CD4-positive, alpha-beta T cell treated with Interleukin-6 at 100 ng/mL for 8 hours (primary cell): ENCODE measurements around the gene MBD3L3.
"Not testable (repeated sequence)": the region's sequence is repeated elsewhere in the genome, so short reads cannot be mapped to it uniquely, and the experiment has no call there.

Experiments
- DNase-seq: peaks from one replicate; pipeline ENCODE4 v3.0.0-alpha.2; 2020; ENCODE audit warnings: mixed read lengths, low spot score

The MBD3L3 gene

DNA sequence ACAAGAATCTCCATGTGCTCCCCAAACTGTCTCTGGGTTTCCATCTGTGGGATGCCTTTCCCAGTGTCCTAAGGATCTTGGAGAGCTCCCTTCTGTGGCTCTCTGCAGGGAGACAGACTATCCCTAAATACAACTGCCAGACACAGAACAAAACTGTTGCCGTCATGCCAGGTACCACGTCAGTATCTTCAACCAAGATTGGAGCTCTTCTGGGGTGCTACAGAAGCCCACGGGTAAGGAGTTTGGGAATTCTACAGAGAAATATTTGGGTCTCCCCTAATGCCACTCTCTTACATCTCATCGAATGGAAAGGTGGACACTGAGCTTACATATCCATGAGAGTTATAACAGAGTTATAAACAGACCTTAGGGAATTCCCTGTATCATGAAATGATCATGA is 4.9 kb upstream of the MBD3L3 start:
- no peak for DNase-seq

DNA sequence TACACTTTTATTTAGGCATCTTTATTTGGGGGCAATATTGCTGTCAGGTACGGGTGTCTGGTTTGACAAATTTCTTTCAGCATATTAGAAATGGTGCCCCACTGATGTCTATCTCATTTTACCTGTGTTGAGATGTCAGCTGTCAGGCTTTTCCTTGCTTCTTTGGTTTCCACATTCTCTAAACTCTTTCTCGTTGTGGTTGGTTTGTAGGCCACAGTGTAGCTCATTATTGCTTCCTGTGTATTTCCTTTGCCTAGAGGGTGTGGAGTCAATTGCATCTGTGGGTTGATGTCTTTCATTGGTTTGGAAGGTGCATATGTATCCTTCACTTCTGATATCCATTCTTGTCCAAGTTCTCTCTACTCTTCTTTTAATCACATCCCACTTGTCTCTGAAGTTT is 1.5 kb upstream of the MBD3L3 start:
- not testable (repeated sequence) for DNase-seq

DNA sequence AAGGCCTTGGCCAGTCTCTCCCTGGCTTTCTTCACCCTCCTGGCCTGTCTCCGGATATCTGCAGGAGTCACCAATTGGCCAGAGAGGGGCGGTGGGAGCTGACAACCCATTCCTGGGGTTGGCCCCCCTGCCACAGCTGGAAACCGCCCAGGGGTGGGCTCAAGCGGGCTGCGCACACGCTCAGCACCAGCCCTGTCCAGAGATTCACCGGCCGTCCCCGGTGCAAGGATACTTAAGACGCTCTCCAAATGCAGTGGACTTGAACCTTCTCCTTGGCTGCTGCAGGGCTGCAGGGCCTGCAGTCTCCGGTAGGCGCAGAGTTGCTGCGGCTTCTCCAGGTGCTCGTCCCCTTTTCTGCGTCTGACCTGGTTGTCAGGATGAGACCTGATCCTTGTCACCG is 2.1 kb downstream of the MBD3L3 start:
- DNase-seq = not testable (repeated sequence)

DNA sequence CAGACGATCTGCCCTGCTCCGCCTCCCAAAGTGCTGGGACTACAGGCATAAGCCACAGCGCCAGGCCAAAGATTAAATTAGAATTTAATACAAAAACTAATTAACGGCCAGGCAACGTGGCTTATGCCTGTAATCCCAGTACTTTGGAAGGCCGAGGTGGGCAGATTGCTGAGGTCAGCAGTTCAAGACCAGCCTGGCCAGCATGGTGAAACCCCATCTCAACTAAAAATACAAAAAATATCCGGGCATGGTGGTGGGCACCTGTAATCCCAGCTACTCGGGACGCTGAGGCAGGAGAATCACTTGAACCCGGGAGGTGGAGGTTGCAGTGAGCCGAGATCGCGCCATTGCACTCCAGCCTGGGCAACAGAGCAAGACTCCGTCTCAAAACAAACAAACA is 2.8 kb downstream of the MBD3L3 start:
- not testable (repeated sequence) for DNase-seq

DNA sequence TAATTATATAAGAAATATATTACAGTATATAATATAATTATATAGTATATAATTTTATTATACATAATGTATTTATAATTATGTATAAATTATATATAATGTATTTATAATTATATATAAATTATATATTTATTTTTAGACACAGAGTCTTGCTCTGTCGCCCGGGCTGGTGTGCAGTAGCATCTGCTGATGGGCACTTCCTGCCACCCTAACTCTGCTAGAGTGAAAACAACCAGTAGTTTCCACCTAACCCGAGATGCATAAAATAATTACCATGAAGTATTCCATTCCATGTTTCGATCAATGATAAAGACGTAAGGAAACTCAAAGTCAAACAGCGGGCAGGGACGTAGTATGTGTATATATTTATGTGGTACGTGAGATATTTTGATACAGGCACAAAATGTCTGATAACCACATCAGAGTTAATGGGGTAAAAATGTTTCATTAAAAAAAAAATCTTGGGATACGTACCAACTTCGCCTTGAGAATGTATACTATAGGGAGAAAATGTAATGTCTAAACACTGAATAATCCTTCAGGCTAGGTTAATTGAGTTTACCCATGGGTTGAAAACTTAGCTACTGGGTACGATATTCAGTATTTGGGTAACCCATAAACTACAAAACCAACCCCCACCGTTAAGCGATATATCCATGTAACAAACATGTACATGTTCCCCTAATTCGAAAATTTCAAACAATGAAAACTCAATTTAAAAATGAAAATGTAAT is 3.7 kb downstream of the MBD3L3 start:
- DNase-seq = not testable (repeated sequence)

DNA sequence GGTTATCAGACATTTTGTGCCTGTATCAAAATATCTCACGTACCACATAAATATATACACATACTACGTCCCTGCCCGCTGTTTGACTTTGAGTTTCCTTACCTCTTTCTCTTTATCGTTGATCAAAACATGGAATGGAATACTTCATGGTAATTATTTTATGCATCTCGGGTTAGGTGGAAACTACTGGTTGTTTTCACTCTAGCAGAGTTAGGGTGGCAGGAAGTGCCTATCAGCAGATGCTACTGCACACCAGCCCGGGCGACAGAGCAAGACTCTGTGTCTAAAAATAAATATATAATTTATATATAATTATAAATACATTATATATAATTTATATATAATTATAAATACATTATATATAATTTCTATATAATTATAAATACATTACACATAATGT is 5.6 kb downstream of the MBD3L3 start:
- DNase-seq = not testable (repeated sequence)

DNA sequence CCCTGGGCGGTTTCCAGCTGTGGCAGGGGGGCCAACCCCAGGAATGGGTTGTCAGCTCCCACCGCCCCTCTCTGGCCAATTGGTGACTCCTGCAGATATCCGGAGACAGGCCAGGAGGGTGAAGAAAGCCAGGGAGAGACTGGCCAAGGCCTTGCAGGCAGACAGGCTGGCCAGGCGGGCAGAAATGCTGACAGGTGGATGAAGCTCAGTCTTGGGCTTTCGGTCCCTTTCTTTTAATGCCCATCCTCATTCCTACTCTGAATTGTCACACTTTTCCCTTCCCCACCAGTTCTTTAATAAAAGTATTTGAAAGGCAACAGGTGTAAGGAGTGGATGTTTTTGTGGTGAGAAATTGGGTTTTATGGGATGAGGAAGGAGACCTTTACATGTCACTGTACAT is 7.1 kb downstream of the MBD3L3 start:
- not testable (repeated sequence) for DNase-seq

DNA sequence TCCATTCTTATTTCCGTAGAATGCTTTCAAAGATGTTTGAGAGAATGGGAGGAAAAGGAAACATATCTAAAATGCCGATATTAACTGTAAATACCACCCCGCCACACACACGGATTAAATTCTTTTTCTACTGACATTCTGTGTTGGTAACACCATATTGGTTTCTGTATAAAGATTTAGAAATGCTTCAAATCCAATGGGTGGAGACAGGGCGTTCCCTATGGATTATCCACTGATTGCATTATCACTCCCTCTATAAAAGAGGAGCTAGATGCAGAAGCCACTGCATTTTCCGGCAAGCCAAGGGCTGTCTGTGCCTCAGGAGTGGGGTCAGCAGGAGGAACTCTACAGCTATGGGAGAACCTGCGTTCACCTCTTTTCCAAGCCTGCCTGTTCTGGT is 9.5 kb downstream of the MBD3L3 start, which contains the start of gene MBD3L2:
TSS of gene MBD3L2 (plus strand) at position 301 of the 400 bp plus-strand sequence. CDS start at position 354, 53 bp downstream.
- DNase-seq = not testable (repeated sequence)

DNA sequence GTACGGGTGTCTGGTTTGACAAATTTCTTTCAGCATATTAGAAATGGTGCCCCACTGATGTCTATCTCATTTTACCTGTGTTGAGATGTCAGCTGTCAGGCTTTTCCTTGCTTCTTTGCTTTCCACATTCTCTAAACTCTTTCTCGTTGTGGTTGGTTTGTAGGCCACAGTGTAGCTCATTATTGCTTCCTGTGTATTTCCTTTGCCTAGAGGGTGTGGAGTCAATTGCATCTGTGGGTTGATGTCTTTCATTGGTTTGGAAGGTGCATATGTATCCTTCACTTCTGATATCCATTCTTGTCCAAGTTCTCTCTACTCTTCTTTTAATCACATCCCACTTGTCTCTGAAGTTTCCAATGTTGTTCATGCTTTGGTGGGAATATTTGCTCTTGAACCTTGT is 16.9 kb downstream of the MBD3L3 start:
- DNase-seq = not testable (repeated sequence)

DNA sequence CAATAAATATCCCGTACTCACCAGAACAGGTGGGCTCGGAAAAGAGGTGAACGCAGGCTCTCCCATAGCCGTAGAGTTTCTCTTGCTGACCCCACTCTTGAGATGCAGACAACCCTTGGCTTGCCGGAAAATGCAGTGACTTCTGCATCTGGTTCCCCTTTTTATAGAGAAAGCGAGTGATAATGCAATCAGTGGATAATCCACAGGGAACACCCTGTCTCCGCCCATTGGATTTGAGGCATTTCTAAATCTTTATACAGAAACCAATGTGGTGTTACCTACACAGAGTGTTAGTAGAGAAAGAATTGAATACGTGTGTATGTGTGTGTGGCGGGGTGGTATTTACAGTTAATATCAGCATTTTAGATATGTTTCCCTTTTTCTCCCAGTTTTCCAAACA is 18.4 kb downstream of the MBD3L3 start, which contains the start of gene MBD3L4:
TSS of gene MBD3L4 (minus strand) at position 101 of the 400 bp plus-strand sequence. CDS start at position 66, 35 bp downstream.
- DNase-seq = not testable (repeated sequence)

DNA sequence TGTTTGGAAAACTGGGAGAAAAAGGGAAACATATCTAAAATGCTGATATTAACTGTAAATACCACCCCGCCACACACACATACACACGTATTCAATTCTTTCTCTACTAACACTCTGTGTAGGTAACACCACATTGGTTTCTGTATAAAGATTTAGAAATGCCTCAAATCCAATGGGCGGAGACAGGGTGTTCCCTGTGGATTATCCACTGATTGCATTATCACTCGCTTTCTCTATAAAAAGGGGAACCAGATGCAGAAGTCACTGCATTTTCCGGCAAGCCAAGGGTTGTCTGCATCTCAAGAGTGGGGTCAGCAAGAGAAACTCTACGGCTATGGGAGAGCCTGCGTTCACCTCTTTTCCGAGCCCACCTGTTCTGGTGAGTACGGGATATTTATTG is 28.2 kb downstream of the MBD3L3 start, which contains the start of gene MBD3L5:
TSS of gene MBD3L5 (plus strand) at position 301 of the 400 bp plus-strand sequence. CDS start at position 335, 34 bp downstream.
- DNase-seq = not testable (repeated sequence)

DNA sequence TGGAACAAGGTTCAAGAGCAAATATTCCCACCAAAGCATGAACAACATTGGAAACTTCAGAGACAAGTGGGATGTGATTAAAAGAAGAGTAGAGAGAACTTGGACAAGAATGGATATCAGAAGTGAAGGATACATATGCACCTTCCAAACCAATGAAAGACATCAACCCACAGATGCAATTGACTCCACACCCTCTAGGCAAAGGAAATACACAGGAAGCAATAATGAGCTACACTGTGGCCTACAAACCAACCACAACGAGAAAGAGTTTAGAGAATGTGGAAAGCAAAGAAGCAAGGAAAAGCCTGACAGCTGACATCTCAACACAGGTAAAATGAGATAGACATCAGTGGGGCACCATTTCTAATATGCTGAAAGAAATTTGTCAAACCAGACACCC is 29.7 kb downstream of the MBD3L3 start:
- not testable (repeated sequence) for DNase-seq

DNA sequence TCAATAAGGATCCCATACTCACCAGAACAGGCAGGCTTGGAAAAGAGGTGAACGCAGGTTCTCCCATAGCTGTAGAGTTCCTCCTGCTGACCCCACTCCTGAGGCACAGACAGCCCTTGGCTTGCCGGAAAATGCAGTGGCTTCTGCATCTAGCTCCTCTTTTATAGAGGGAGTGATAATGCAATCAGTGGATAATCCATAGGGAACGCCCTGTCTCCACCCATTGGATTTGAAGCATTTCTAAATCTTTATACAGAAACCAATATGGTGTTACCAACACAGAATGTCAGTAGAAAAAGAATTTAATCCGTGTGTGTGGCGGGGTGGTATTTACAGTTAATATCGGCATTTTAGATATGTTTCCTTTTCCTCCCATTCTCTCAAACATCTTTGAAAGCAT is 37.1 kb downstream of the MBD3L3 start, which contains the start of gene MBD3L2B:
TSS of gene MBD3L2B (minus strand) at position 101 of the 400 bp plus-strand sequence. CDS start at position 67, 34 bp downstream.
- not testable (repeated sequence) for DNase-seq

DNA sequence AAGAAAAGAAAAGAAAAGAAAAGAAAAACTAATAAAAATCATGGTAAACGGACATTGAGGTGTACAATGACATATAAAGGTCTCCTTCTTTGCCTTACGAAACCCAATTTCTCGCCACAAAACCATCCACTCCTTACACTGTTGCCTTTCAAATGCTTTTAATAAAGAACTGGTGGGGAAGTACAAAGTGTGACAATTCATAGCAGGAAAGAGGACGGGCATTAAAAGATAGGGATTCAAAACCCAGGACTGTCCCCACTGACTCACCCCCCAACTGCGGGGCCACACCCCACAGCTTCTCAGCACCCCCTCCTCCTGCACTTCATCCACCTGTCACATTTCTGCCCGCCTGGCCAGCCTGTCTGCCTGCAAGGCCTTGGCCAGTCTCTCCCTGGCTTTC is 39.6 kb downstream of the MBD3L3 start:
- DNase-seq = no peak

DNA sequence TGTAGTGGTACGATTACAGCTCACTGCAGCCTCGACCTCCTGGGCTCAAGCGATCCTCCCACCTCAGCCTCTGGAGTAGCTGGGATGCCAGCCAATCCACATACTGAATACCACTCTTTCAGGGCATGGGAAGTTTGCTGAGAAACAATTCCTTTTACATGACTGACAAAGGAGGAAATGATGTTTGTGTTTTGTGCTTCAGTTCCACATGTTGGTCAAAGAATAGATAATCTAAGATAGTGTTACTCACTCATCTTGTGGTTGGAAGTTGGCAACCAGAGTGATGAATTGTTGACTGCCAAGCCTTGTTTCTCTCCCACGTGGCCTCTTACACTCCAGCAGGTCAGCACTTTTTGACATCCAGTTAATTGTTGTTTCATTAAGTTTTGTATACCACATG is 44.8 kb downstream of the MBD3L3 start:
- peak; percentile 28 for DNase-seq

DNA sequence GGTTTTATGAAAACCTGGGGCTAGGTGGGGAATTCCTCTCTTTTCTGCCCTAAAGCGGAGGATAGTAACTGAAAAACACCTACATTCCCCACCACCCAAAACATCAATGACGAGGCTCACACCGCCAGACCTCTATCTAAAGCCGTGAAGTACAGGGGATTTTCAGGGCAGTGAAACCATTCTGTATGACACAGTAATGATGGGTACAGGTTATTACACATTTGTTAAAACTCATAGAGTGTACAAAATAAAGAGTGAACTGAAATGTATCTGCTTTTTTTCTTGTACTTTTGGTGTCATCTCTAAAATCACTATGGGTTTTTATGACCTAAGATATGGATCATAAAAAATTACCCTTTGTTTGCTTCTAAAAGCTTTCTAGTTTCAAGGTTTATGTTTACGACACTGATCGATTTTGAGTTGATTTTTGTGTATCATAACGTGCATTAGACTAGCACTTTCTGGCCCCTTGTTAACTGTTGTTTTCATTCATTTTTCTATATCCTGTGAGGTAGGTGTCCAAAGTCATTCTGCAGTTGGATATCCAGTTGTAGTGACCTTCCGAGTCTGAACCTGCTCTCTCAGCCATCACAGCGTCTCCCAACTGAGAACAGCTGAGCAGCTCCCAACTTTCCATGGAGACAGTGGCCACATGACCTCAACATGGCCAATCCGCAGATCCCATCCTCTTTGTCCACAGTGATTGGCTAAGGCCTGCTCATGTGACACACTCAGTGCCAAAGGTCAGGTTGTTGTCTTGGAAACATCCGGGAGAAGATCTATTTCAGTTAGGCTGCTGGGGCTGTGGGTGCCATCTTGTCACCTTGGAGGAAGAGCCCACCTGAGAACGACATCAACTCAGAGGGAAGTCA is 47.5 kb downstream of the MBD3L3 start:
- no peak for DNase-seq

DNA sequence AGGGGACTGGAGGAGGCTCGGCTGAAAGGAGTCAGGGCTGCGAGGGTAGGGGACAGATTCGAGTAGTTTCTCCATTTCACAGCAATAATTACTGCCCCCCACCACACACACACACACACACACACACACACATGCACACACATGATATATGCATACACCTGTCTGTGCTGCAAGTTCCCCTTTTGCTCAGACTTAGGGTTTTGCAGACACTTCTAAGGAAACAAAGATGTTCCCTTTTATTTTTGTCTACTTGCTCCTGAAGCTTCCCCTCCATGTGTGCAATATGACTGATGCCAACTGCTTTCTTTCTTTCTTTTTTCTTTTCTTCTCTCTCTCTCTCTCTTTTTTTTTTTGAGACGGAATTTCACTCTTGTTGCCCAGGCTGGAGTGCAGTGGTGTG is 50.6 kb downstream of the MBD3L3 start:
- DNase-seq = no peak
